Gastrocnemius medialis (tissue), 4 donors: ENCODE results near the gene ARHGAP42.

Experiments used
- POLR2A ChIP-seq, 2 donors: fragments of 450-650 bp; IDR thresholded peaks; one replicate each; pipeline ENCODE4 v1.6.1; 2017; ENCODE audit warnings: antibody characterized with exemption in 2 of 2, mild to moderate bottlenecking in 2 of 2, moderate library complexity in 2 of 2
- TF ChIP-seq, protein P1 (sequence below), 5 experiments: fragments of 450-650 bp in 3 of 5; fragments of 200-600 bp in 2 of 5; sonication (generic) in 2 of 5; IDR thresholded peaks in 4 of 5; conservative IDR thresholded peaks in 1 of 5; 1 replicate in 4 of 5; 2 replicates in 1 of 5; pipeline ENCODE4 v1.5.1; 2016 to 2019; ENCODE audit warnings: antibody characterized with exemption in 5 of 5, mild to moderate bottlenecking in 3 of 5, moderate library complexity in 3 of 5

DNA sequence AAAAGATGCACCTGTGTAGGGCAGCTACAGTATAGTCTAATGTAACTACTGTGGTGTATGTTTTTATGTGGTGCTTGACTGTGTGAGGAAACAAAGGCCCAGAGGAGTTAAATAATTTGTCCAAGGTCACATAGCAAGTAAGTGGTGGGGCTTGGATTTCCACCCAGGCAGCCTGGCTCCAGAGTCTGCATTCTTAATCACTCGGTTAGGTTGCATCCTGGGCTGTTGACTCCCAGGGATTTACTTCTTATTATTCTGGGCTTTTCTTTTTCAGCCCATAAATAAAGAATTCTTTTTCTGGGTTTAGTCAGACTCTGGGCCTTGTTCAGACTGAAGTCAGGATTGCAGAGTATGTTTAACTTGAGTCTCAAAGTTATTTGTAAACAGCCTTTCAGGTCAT is 82.1 kb downstream of the ARHGAP42 start:
- TF ChIP-seq POLR2A (IDR thresholded peaks at IDR 0.05), result no peak
- TF ChIP-seq, protein P1, sequence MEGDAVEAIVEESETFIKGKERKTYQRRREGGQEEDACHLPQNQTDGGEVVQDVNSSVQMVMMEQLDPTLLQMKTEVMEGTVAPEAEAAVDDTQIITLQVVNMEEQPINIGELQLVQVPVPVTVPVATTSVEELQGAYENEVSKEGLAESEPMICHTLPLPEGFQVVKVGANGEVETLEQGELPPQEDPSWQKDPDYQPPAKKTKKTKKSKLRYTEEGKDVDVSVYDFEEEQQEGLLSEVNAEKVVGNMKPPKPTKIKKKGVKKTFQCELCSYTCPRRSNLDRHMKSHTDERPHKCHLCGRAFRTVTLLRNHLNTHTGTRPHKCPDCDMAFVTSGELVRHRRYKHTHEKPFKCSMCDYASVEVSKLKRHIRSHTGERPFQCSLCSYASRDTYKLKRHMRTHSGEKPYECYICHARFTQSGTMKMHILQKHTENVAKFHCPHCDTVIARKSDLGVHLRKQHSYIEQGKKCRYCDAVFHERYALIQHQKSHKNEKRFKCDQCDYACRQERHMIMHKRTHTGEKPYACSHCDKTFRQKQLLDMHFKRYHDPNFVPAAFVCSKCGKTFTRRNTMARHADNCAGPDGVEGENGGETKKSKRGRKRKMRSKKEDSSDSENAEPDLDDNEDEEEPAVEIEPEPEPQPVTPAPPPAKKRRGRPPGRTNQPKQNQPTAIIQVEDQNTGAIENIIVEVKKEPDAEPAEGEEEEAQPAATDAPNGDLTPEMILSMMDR (IDR thresholded peaks at IDR 0.05 in 4 of 5, conservative IDR thresholded peaks at IDR 0.05 in 1 of 5), result no peak
